GM12878 (cell line): ENCODE measurements around the gene NPB. TPM values are rescaled to one million over a fixed set of nuclear protein-coding genes. Genes with fewer than 3 reads are reported as not detected.

Experiments
- ATF2 ChIP-seq: IDR thresholded peaks from 2 replicates; pipeline ENCODE4 v1.6.1; 2012; ENCODE audit warnings: low read length, inconsistent platforms
- CBX5 ChIP-seq: sonication (generic); IDR thresholded peaks from 2 replicates; pipeline ENCODE4 v1.6.1; 2016; ENCODE audit warnings: low read depth, moderate library complexity, mild to moderate bottlenecking, inconsistent platforms
- CEBPB ChIP-seq, 2 experiments: fragments of 150-350 bp in 1 of 2; IDR thresholded peaks; 2 replicates each; pipeline ENCODE4 v1.6.1; 2012 to 2014; ENCODE audit warnings: low read depth in 2 of 2, low read length in 2 of 2, borderline replicate concordance in 1 of 2, inconsistent platforms in 1 of 2
- CHD2 ChIP-seq: IDR thresholded peaks from 2 replicates; pipeline ENCODE4 v1.6.1; 2011; ENCODE audit warnings: low read depth, low read length, improper control_type of control experiment, borderline replicate concordance
- CREB1 ChIP-seq: IDR thresholded peaks from 2 replicates; pipeline ENCODE4 v1.6.1; 2012; ENCODE audit warnings: low read depth, mild to moderate bottlenecking, inconsistent platforms
- DPF2 ChIP-seq: fragments of 450-650 bp; IDR thresholded peaks from 2 replicates; pipeline ENCODE4 v1.6.1; 2017; ENCODE audit warnings: mild to moderate bottlenecking
- FOS ChIP-seq: IDR thresholded peaks from 3 replicates; pipeline ENCODE4 v1.6.1; 2011; ENCODE audit warnings: borderline replicate concordance; ENCODE audit not compliant: insufficient read length; ENCODE audit errors: extremely low read depth
- IKZF2 ChIP-seq, 2 experiments: fragments of 450-650 bp; IDR thresholded peaks; 2 replicates each; pipeline ENCODE4 v1.6.1; 2017; ENCODE audit warnings: mild to moderate bottlenecking in 2 of 2, moderate library complexity in 2 of 2
- LARP7 ChIP-seq: fragments of 450-650 bp; IDR thresholded peaks from 2 replicates; pipeline ENCODE4 v1.6.1; 2017; ENCODE audit warnings: mild to moderate bottlenecking
- NKRF ChIP-seq: fragments of 450-650 bp; conservative IDR thresholded peaks from 2 replicates; pipeline ENCODE4 v1.6.1; 2017; ENCODE audit warnings: mild to moderate bottlenecking, moderate library complexity
- PAX5 ChIP-seq: IDR thresholded peaks from 2 replicates; pipeline ENCODE4 v1.6.1; 2011; ENCODE audit warnings: low read depth, low read length, borderline replicate concordance
- POU2F2 ChIP-seq: IDR thresholded peaks from 3 replicates; pipeline ENCODE4 v1.6.1; 2011; ENCODE audit warnings: low read depth, mild to moderate bottlenecking, low read length, borderline replicate concordance
- RAD21 ChIP-seq: IDR thresholded peaks from 2 replicates; pipeline ENCODE4 v1.6.1; 2011; ENCODE audit warnings: mild to moderate bottlenecking, low read depth, low read length, moderate library complexity; ENCODE audit not compliant: insufficient read depth
- RB1 ChIP-seq: fragments of 450-650 bp; formaldehyde crosslinking; IDR thresholded peaks from 2 replicates; pipeline ENCODE4 v1.6.1; 2017; ENCODE audit warnings: mild to moderate bottlenecking, borderline replicate concordance
- RCOR1 ChIP-seq: conservative IDR thresholded peaks from 2 replicates; pipeline ENCODE4 v1.6.1; 2012; ENCODE audit warnings: low read depth, low read length, improper control_type of control experiment
- SPI1 ChIP-seq: IDR thresholded peaks from 2 replicates; pipeline ENCODE4 v1.6.1; 2011; ENCODE audit warnings: low read depth, mild to moderate bottlenecking, low read length, moderate library complexity, borderline replicate concordance; ENCODE audit not compliant: insufficient read depth
- SREBF1 ChIP-seq: IDR thresholded peaks from 2 replicates; pipeline ENCODE4 v1.6.1; 2012; ENCODE audit warnings: mild to moderate bottlenecking, low read length
- TARDBP ChIP-seq: IDR thresholded peaks from 2 replicates; pipeline ENCODE4 v1.6.1; 2016; ENCODE audit warnings: borderline replicate concordance
- TCF3 ChIP-seq: IDR thresholded peaks from 2 replicates; pipeline ENCODE4 v1.6.1; 2012; ENCODE audit warnings: low read depth, mild to moderate bottlenecking, low read length, borderline replicate concordance; ENCODE audit not compliant: insufficient read depth
- USF1 ChIP-seq: IDR thresholded peaks from 2 replicates; pipeline ENCODE4 v1.6.1; 2011; ENCODE audit warnings: borderline replicate concordance, low read depth, mild to moderate bottlenecking, moderate library complexity, mixed read lengths, low read length; ENCODE audit not compliant: insufficient read depth; ENCODE audit errors: extremely low read length
- ZBTB4 ChIP-seq: fragments of 450-650 bp; formaldehyde crosslinking; IDR thresholded peaks from 2 replicates; pipeline ENCODE4 v1.4.0; 2022; ENCODE audit warnings: mild to moderate bottlenecking, moderate library complexity
- ZNF24 ChIP-seq: fragments of 450-650 bp; IDR thresholded peaks from 2 replicates; pipeline ENCODE4 v1.6.1; 2017; ENCODE audit warnings: antibody characterized with exemption, mild to moderate bottlenecking
- ZSCAN29 ChIP-seq: fragments of 450-650 bp; IDR thresholded peaks from 2 replicates; pipeline ENCODE4 v1.6.1; 2017; ENCODE audit warnings: mild to moderate bottlenecking, moderate library complexity
- polyA plus RNA-seq, 11 experiments: library from polyadenylated mRNA; depleted of rRNA in 4 of 11; unstranded in 6 of 11; stranded (reverse) in 5 of 11; fragments of >200 nt; fragmentation: Nextera tagmentation in 4 of 11; fragmentation: Illumina TruSeq in 1 of 11; extraction: Ambion mirVana in 4 of 11; extraction: Trizol in 1 of 11; gene quantifications; 1 replicate in 1 of 11; 2 replicates in 10 of 11; pipeline versions ENCODE4 v1.2.1 to v1.2.3, GENCODE V29; 2011 to 2016; ENCODE audit warnings: inconsistent platforms in 2 of 11, missing spikeins in 2 of 11, low read depth in 1 of 11
- total RNA-seq, 4 experiments: library from RNA; depleted of rRNA in 3 of 4; stranded (reverse); fragments of >200 nt in 3 of 4; fragmentation: Illumina TruSeq in 1 of 4; extraction: Trizol in 1 of 4; gene quantifications; 2 replicates each; pipeline versions ENCODE4 v1.2.1 to v1.2.3, GENCODE V29; 2013 to 2021

Gene NPB
- total and polyA plus RNA-seq, 10 of the 15 experiments (the other 5 are each of a cell fraction or from before 2014, with no cell fraction given), result 0.03 to 0.40 (median 0.15) TPM; not detected in 2

- no peak for TF ChIP-seq CEBPB (IDR thresholded peaks at IDR 0.05; ENCODE audit: borderline replicate concordance in 1 of 2, low read depth in 2 of 2, low read length in 2 of 2)
- no peak for TF ChIP-seq TARDBP
- TF ChIP-seq RCOR1, result no peak
- no peak for TF ChIP-seq SREBF1
- no peak for TF ChIP-seq LARP7
- TF ChIP-seq ZNF24, result no peak
- TF ChIP-seq CBX5, result no peak
- TF ChIP-seq RAD21, result peak; percentile 52
- no peak for TF ChIP-seq SPI1
- TF ChIP-seq ZBTB4, result no peak
- TF ChIP-seq CHD2, result 0 out of 2 replicates have a peak, but pooled peaks have one; percentile 21
- no peak for TF ChIP-seq CREB1
- TF ChIP-seq DPF2, result no peak
- TF ChIP-seq ZSCAN29, result no peak
- TF ChIP-seq IKZF2 (IDR thresholded peaks at IDR 0.05), result no peak
- no peak; the same call in 1 of the 3 replicates for TF ChIP-seq POU2F2
- no peak for TF ChIP-seq ATF2
- no peak for TF ChIP-seq USF1
- no peak for TF ChIP-seq PAX5
- 0 out of 2 replicates have a peak, but pooled peaks have one; percentile 13 for TF ChIP-seq TCF3
- TF ChIP-seq NKRF, result 0 out of 2 replicates have a peak, but pooled peaks have one; percentile 12
- no peak; the same call in 1 of the 2 replicates for TF ChIP-seq RB1
- no peak for TF ChIP-seq FOS
Measured at GRCh38 chr17:81869221-81870130, 32.6 kb upstream of the NPB start (continued).
